Lower lobe of right lung (tissue), 2 donors: Measurements from ENCODE around the gene AIFM1. TPM values are rescaled to one million over a fixed set of nuclear protein-coding genes. Genes with fewer than 3 reads are reported as not detected.

Experiments used
- ATAC-seq, 2 donors: fragments of 200-7000 bp; cut with Tn5 transposase; one replicate each; pipeline ENCODE4 v1.9.1; 2020 to 2022; ENCODE audit warnings: mild to moderate bottlenecking in 2 of 2, moderate library complexity in 2 of 2
- DNase-seq: peaks from one replicate; pipeline ENCODE4 v3.0.0-alpha.2; 2020
- H3K27ac ChIP-seq: fragments of 200-600 bp; one replicate; pipeline ENCODE4 v1.8.0; 2022
- H3K27me3 ChIP-seq: fragments of 200-600 bp; one replicate; pipeline ENCODE4 v1.8.0; 2022; ENCODE audit warnings: low read depth
- H3K36me3 ChIP-seq: fragments of 200-600 bp; one replicate; pipeline ENCODE4 v1.8.0; 2022; ENCODE audit warnings: mild to moderate bottlenecking
- H3K4me1 ChIP-seq: fragments of 200-600 bp; one replicate; pipeline ENCODE4 v1.8.0; 2022
- H3K4me3 ChIP-seq: fragments of 200-600 bp; one replicate; pipeline ENCODE4 v1.8.0; 2022; ENCODE audit warnings: mild to moderate bottlenecking
- H3K9me3 ChIP-seq: fragments of 200-600 bp; one replicate; pipeline ENCODE4 v1.8.0; 2022
- intact Hi-C: fragments of 100-400 bp; cut with DNase I; formaldehyde crosslinking; loops from one replicate; pipeline ENCODE4 v1.11.0; 2022
- total RNA-seq: library from RNA; stranded (reverse); fragmentation: NEBNext Ultra II Directional; extraction: Animal tissue kit (Norgen Biotek cat#: 25700); gene quantifications from one replicate; pipeline ENCODE4 v1.2.1, GENCODE V29; 2021
- TF ChIP-seq, protein P1 (sequence below): fragments of 200-600 bp; IDR thresholded peaks from one replicate; pipeline ENCODE4 v1.8.0; 2022; ENCODE audit warnings: antibody characterized with exemption, mild to moderate bottlenecking
- donor health status: DM: no; HTN: yes; CAD: no; lungs with severe emphysema.

Gene AIFM1
- total RNA-seq, 1 donor from 2014 or later, result 23.1 TPM

- peak overlapping the region; percentile 49 for H3K27ac ChIP-seq
- ATAC-seq (peak; percentile 70 to 80), DNase-seq (peak; percentile 73)
- TF ChIP-seq, protein P1, sequence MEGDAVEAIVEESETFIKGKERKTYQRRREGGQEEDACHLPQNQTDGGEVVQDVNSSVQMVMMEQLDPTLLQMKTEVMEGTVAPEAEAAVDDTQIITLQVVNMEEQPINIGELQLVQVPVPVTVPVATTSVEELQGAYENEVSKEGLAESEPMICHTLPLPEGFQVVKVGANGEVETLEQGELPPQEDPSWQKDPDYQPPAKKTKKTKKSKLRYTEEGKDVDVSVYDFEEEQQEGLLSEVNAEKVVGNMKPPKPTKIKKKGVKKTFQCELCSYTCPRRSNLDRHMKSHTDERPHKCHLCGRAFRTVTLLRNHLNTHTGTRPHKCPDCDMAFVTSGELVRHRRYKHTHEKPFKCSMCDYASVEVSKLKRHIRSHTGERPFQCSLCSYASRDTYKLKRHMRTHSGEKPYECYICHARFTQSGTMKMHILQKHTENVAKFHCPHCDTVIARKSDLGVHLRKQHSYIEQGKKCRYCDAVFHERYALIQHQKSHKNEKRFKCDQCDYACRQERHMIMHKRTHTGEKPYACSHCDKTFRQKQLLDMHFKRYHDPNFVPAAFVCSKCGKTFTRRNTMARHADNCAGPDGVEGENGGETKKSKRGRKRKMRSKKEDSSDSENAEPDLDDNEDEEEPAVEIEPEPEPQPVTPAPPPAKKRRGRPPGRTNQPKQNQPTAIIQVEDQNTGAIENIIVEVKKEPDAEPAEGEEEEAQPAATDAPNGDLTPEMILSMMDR, result peak; percentile 32
- peaks cover 49% of the 10 kb centered on the region for H3K4me1 ChIP-seq
- no peaks in the 10 kb centered on the region for H3K9me3 ChIP-seq
- H3K27me3 ChIP-seq, result no peaks in the 10 kb centered on the region
- no peak overlapping the region for H3K4me3 ChIP-seq
- no peaks in the 10 kb centered on the region for H3K36me3 ChIP-seq
- intact Hi-C loops, result loop anchor here (10.0 kb wide), 1 partner anchor 112 kb away; no protein-coding TSS in a partner anchor
These were observed 83.2 kb downstream of the AIFM1 start for GRCh38 chrX:130082244-130083106.

DNA sequence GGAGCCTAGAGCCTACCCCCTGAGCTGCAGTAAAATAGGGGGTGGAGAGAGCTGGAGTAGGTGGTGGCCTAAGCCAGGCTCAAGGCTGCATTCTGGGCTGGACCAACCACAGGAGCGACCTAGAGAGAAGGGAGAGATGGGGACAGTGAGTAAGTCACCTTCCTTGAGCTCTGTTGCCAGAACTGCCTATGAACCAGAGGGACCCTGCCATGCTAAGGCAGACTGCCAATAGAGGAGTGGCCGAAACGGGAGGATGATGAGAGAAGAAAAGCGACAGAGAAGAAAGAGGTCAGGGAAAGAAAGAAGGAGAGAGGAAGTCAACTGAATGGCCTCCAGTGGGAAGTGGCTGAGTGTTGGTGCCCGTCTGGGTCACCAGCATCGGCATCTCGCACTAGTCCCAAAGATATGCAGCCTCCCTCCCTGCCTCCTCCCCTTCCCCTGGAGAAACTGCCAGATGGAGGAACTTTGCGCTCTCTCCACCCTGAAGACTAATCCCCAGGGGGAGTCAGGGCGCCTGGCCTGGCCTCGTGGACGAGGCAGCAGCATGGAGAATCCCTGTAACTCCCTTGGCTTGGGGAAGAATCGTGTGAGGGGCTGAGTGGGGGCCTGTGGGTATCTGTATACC, 84.1 kb downstream of the AIFM1 start:
- TF ChIP-seq, protein P1, result no peak
- Histone ChIP-seq H3K4me3 (no peak overlapping the region), H3K9me3 (no peaks in the 10 kb centered on the region), H3K36me3 (no peaks in the 10 kb centered on the region), H3K4me1 (peaks cover 43% of the 10 kb centered on the region), H3K27me3 (no peaks in the 10 kb centered on the region), H3K27ac (peak overlapping the region; percentile 49)
- intact Hi-C loops, result loop anchor here (10.0 kb wide), 1 partner anchor 113 kb away; no protein-coding TSS in a partner anchor
- ATAC-seq, result no peak
- DNase-seq, result no peak

GRCh38 chrX:130080791-130081367, 84.8 kb downstream of the AIFM1 start:
- Histone ChIP-seq H3K27me3 (no peaks in the 10 kb centered on the region), H3K9me3 (no peaks in the 10 kb centered on the region), H3K4me1 (peaks cover 36% of the 10 kb centered on the region), H3K27ac (no peak overlapping the region), H3K36me3 (no peaks in the 10 kb centered on the region), H3K4me3 (no peak overlapping the region)
- no peak for ATAC-seq
- intact Hi-C loops, result loop anchor here (10.0 kb wide), 1 partner anchor 114 kb away; no protein-coding TSS in a partner anchor
- no peak for DNase-seq
- TF ChIP-seq, protein P1, result no peak

- H3K36me3 ChIP-seq, result no peaks in the 10 kb centered on the region
- peaks cover 28% of the 10 kb centered on the region for H3K4me1 ChIP-seq
- ATAC-seq, result peak; percentile 36 to 58
- H3K4me3 ChIP-seq, result no peak overlapping the region
- H3K9me3 ChIP-seq, result no peaks in the 10 kb centered on the region
- H3K27ac ChIP-seq, result no peak overlapping the region
- TF ChIP-seq, protein P1, result peak; percentile 65
- no peaks in the 10 kb centered on the region for H3K27me3 ChIP-seq
- intact Hi-C loops, result loop anchor here (10.0 kb wide), 1 partner anchor 115 kb away; no protein-coding TSS in a partner anchor
- DNase-seq, result no peak
These were observed 85.7 kb downstream of the AIFM1 start for GRCh38 chrX:130079824-130080406.

Other genes starting within 250 kb of the AIFM1 start
- 13.6 TPM for gene BCORL1, start 183.2 kb downstream of the AIFM1 start, total RNA-seq
- 24.1 TPM for gene ELF4, start 55.3 kb downstream of the AIFM1 start, total RNA-seq
- gene RAB33A, start 6.1 kb upstream of the AIFM1 start, total RNA-seq, result 0.59 TPM
- 5.6 TPM for gene ZNF280C, start 103.1 kb upstream of the AIFM1 start, total RNA-seq
- 14.7 TPM for gene SLC25A14, start 174.1 kb upstream of the AIFM1 start, total RNA-seq
- not detected for gene GPR119, start 219.8 kb upstream of the AIFM1 start, total RNA-seq
- gene RBMX2, start 236.1 kb upstream of the AIFM1 start, total RNA-seq, result 17.9 TPM